VCaP (cell line): ENCODE data around the gene CUTA.

Experiments used
- H3K27ac ChIP-seq: fragments of 450-650 bp; 2 replicates; pipeline ENCODE4 v1.5.1; 2017
- CTCF ChIP-seq: fragments of 450-650 bp; conservative IDR thresholded peaks from 2 replicates; pipeline ENCODE4 v1.5.1; 2017; ENCODE audit warnings: mild to moderate bottlenecking, moderate library complexity

CUTA gene

DNA sequence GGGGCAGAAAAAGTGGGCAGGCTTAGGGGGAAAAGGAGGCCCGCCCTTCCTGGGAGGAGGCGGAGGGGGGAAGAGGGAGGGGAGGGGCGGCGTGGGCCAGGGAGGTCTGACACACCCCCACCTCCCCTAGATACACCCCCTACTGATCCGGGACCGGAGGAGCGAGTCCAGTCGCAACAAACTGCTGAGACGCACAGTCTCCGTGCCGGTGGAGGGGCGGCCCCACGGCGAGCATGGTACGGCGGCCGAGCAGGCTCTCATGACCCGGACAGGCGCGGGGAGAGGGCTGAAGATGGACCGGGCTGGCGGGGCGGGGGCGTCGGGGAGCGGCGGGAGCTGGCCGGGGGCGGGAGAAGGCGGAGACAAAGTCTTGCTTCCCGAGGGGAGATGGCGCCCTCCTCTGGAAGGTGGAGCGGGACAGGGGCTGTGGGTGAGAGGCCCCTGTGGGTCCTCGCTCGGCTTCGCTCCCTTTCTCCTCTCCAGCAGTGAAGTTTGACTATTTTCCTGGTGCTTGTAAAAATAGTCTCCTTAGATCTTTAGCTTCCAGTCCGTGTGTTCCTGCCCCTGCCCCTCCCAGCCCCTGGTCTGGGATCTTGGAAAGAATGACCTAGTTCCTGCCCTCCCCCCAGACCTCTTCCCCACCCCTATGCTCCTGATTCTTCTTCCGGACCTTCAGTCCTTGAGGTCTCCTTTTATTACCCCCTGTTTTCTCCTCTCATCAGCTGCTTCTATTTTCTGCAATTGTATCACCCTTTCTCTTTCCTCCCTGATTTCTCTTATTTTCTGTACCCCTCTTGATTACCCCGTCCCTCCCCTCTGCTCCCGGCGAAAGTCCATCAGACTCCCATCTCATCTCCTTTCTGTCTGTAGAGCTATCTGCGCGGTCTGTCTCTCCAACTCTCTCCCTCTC lies 8.0 kb upstream of the CUTA start:
- H3K27ac ChIP-seq = peak overlapping the region; percentile 92
- TF ChIP-seq CTCF = peak; percentile 88

GRCh38 chr6:33424855-33425667 lies 7.2 kb upstream of the CUTA start:
- peak overlapping the region; percentile 92 for H3K27ac ChIP-seq
- TF ChIP-seq CTCF = no peak

DNA sequence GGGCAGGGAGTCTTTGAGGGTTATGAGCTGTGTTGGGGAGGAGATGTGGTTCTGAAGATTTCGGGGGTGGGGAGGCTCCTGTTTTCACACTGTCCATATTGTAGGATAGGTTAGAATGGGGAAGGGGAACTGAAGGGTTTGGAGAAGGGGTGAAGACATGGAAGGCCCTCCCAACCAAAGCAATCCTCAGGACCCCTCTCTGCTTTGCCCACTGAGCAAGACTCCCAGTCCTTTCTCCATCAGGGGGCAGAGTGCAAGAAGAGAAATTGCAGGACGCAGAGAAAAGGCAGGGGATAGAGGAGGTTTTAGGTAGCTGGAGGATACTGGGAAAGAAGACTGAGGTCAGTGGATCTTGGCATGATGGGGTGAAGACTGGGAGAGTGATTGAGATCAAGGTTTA lies 5.9 kb upstream of the CUTA start:
- peak overlapping the region; percentile 92 for H3K27ac ChIP-seq
- TF ChIP-seq CTCF = no peak

- no peak overlapping the region for H3K27ac ChIP-seq
- no peak for TF ChIP-seq CTCF
Observed at GRCh38 chr6:33421344-33421643, 3.4 kb upstream of the CUTA start.

DNA sequence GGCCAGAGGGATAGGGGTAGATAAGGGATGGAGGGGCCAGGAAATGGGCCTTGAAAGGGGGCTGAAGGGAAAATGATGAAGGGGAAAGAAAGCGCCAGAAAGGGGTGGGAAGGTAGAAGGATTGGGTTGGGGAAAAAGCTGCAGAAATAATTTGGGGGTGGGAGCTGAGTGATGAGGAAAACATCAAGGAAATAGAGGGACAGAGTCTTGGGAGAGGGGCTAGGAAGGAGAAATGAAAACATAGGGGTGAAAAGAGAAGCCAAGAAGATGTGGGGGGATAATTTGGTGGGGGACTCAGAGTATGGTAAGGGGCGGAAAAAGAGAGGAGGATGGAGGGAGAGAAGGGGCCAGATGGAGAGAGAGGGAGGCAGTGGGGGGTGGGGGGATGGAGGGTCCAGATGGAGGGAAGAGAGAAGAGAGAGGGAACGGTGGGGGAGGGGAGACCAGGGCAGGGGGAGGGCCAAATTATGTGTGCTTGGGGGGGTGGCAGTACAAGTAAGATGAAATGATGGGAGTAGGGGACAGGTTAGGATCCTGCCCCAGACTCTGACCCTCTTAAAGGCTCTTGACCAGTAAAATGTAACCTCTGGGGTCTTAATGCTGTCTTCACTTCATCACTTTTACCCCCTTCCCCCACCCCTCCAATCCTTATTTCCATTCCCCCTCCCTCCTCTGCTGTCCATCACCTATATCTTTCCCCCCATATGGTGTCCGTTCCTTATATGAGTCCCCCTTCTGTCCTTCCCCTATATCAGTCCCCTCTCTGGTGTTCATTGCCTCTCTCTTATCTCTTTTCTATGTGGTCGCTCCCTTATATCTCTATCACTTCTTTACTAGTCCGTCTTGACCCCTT lies 2.8 kb upstream of the CUTA start:
- H3K27ac ChIP-seq = peak overlapping the region; percentile 94; the same call in 1 of the 2 replicates
- no peak for TF ChIP-seq CTCF

DNA sequence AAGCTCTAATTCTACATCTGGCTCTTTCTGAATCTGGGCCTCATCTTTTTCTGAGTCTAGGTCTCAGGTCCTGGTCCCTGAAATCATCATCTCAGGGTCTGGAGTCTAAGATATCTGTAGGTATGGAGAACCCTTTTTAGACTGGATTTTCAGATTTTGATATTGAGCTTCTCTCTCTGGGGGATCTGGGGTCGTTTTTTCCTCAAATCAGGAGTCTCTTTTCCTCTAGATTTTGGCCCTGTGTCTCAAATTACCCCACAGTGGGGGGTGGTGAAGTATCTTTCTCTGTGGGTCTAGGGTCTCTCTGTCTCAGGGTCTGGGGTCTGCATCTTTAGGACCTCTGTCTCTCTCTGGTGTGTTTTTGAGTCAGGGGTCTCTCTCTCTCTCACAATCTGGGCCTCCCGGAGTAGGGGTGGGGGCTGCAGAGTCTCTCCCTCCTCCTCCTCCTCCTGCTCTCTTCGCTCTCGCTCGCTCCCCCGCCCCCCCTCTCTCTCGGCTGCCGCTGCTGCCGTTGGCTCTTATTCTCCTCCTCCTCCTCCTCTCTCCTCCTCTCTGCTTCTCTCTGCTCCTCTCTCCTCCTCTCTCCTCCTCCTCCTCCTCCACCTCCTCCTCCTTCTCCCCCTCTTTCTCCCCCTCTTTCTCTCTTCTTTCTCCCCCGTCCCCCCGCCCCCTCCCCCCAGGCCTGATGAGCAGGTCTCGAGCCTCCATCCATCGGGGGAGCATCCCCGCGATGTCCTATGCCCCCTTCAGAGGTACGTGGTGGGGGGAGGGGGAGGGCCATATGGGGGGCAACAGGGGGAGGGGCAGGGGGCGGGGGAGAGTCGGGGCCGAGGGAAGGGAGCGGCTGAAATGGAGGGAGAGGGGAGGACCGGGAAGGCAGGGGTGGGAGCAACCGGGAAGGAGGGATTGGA lies 1.9 kb upstream of the CUTA start, which contains the start of gene SYNGAP1:
Gene SYNGAP1 (plus strand): TSS at position 486 of the 911 bp plus-strand sequence. CDS start 200 bp downstream, at position 686.
- H3K27ac ChIP-seq = peak within 1 kb of the TSS; percentile 94
- no peak for TF ChIP-seq CTCF
